GM21423 (cell line): ENCODE measurements around the gene MAPK9.

Experiments
- ATAC-seq: cut with Tn5 transposase; IDR thresholded peaks from one replicate; pipeline ENCODE4 v1.9.1; 2021; ENCODE audit warnings: mild to moderate bottlenecking, moderate library complexity; ENCODE audit not compliant: unreplicated experiment

Gene MAPK9

GRCh38 chr5:180291943-180292831 is at the start of gene MAPK9:
Gene MAPK9 (minus strand): TSS chr5:180292083. CDS start chr5:180280561, 11,522 bp downstream.
- peak; percentile 83 for ATAC-seq

- ATAC-seq, result no peak
Observed at GRCh38 chr5:180341595-180341994, 49.7 kb upstream of the MAPK9 start.

GRCh38 chr5:180340856-180341255 is 49.0 kb upstream of the MAPK9 start:
- no peak for ATAC-seq

- no peak for ATAC-seq
Observed at GRCh38 chr5:180339583-180340183, 47.8 kb upstream of the MAPK9 start.

- no peak for ATAC-seq
Observed at GRCh38 chr5:180338001-180338707, 46.3 kb upstream of the MAPK9 start.

GRCh38 chr5:180336234-180337020 is 44.5 kb upstream of the MAPK9 start:
- no peak for ATAC-seq

- ATAC-seq, result no peak
Observed at GRCh38 chr5:180335614-180336233, 43.8 kb upstream of the MAPK9 start.

GRCh38 chr5:180334751-180335613 is 43.1 kb upstream of the MAPK9 start:
- ATAC-seq, result no peak

GRCh38 chr5:180334176-180334575 is 42.3 kb upstream of the MAPK9 start:
- no peak for ATAC-seq

GRCh38 chr5:180333661-180334060 is 41.8 kb upstream of the MAPK9 start:
- ATAC-seq, result no peak

GRCh38 chr5:180332861-180333260 is 41.0 kb upstream of the MAPK9 start:
- no peak for ATAC-seq

GRCh38 chr5:180332051-180332517 is 40.2 kb upstream of the MAPK9 start:
- ATAC-seq, result no peak

- no peak for ATAC-seq
Observed at GRCh38 chr5:180331647-180331950, 39.7 kb upstream of the MAPK9 start.

GRCh38 chr5:180330810-180331646 is 39.1 kb upstream of the MAPK9 start:
- no peak for ATAC-seq

GRCh38 chr5:180330270-180330648 is 38.4 kb upstream of the MAPK9 start:
- no peak for ATAC-seq

- ATAC-seq, result no peak
Observed at GRCh38 chr5:180329606-180330269, 37.9 kb upstream of the MAPK9 start.

- ATAC-seq, result no peak
Observed at GRCh38 chr5:180329138-180329435, 37.2 kb upstream of the MAPK9 start.
